HFFc6 (cell line): ENCODE measurements around the gene SUGT1. TPM values are rescaled to one million over a fixed set of nuclear protein-coding genes. Genes with fewer than 3 reads are reported as not detected.

Source experiments
- DNase-seq: peaks from one replicate; pipeline ENCODE4 v3.0.0-alpha.2; 2018
- H3K27ac Mint-ChIP-seq: 2 replicates; pipeline ENCODE4 v1.8.0; 2020; ENCODE audit warnings: mild to moderate bottlenecking, mixed read lengths
- H3K27me3 Mint-ChIP-seq: 2 replicates; pipeline ENCODE4 v1.8.0; 2021; ENCODE audit warnings: mild to moderate bottlenecking, moderate library complexity, mixed read lengths; ENCODE audit not compliant: insufficient read depth
- H3K36me3 Mint-ChIP-seq: 2 replicates; pipeline ENCODE4 v1.8.0; 2021; ENCODE audit warnings: low read depth, mixed read lengths
- H3K4me1 Mint-ChIP-seq: 2 replicates; pipeline ENCODE4 v1.8.0; 2020; ENCODE audit warnings: low read depth, mixed read lengths
- H3K4me3 Mint-ChIP-seq: 2 replicates; pipeline ENCODE4 v1.8.0; 2020; ENCODE audit warnings: mild to moderate bottlenecking, moderate library complexity, mixed read lengths
- H3K9me3 Mint-ChIP-seq: 2 replicates; pipeline ENCODE4 v1.8.0; 2020; ENCODE audit warnings: mild to moderate bottlenecking, mixed read lengths
- total RNA-seq, 6 experiments: library from RNA; stranded (reverse); fragmentation: NEBNext Ultra II Directional; extraction: Animal tissue kit (Norgen Biotek cat#: 25700); gene quantifications; 2 replicates in 1 of 6; 3 replicates in 5 of 6; pipeline ENCODE4 v1.2.3, GENCODE V29; 2021
- TF ChIP-seq, protein P1 (sequence below): fragments of 200-600 bp; sonication (generic); IDR thresholded peaks from 2 replicates; pipeline ENCODE4 v1.5.0; 2021; ENCODE audit warnings: antibody characterized with exemption, mild to moderate bottlenecking

SUGT1 gene
- total RNA-seq, 6 experiments from 2014 or later, result 66.0 to 83.5 (median 67.8) TPM

DNA sequence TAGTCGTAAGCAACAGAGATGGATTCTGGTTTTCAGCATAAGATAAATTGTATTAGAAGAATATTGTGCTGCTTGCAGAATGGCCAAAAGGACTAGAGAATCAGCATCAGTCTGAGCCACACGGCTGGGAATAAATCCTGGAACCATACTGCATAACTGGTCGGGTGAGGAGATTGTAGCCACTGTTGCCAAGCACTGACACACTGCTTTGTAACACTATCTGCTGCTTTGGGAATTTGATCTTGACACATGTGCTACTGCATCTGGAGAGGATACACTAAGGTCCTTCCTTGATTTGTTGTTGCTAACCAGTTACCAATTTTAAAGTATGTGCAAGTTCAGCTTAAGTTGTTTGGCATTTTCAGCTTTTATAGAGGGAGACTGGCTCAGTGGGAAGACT, 8.5 kb upstream of the SUGT1 start:
- TF ChIP-seq, protein P1, sequence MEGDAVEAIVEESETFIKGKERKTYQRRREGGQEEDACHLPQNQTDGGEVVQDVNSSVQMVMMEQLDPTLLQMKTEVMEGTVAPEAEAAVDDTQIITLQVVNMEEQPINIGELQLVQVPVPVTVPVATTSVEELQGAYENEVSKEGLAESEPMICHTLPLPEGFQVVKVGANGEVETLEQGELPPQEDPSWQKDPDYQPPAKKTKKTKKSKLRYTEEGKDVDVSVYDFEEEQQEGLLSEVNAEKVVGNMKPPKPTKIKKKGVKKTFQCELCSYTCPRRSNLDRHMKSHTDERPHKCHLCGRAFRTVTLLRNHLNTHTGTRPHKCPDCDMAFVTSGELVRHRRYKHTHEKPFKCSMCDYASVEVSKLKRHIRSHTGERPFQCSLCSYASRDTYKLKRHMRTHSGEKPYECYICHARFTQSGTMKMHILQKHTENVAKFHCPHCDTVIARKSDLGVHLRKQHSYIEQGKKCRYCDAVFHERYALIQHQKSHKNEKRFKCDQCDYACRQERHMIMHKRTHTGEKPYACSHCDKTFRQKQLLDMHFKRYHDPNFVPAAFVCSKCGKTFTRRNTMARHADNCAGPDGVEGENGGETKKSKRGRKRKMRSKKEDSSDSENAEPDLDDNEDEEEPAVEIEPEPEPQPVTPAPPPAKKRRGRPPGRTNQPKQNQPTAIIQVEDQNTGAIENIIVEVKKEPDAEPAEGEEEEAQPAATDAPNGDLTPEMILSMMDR, result no peak
- Mint-ChIP-seq H3K4me3 (no peak overlapping the region), H3K27me3 (no peaks in the 10 kb centered on the region), H3K36me3 (peaks cover 24% of the 10 kb centered on the region), H3K27ac (no peak overlapping the region), H3K9me3 (no peaks in the 10 kb centered on the region), H3K4me1 (no peaks in the 10 kb centered on the region)
- no peak for DNase-seq

DNA sequence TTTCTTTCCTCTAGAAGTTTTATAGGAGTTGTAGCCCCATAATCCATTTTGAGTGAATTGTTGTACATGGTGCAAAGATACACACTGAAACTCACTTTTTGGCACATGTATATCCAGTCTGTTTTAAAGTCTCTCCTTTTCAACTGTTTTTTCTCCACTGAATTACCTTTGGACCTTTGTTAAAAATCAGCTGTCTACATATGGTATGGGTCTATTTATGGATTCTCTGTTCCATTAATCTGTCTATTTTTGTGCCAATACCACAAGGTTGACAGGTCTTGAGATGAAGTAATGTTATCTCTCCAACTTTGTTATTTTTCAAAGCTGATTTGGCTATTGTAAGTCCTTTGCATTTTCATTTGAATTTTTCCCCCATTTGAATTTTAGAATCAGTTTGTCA, 5.7 kb upstream of the SUGT1 start:
- peaks cover 9% of the 10 kb centered on the region for H3K4me1 Mint-ChIP-seq
- TF ChIP-seq, protein P1, result no peak
- no peak overlapping the region for H3K4me3 Mint-ChIP-seq
- H3K9me3 Mint-ChIP-seq, result no peaks in the 10 kb centered on the region
- DNase-seq, result no peak
- H3K27me3 Mint-ChIP-seq, result no peaks in the 10 kb centered on the region
- H3K36me3 Mint-ChIP-seq, result peaks cover 36% of the 10 kb centered on the region
- H3K27ac Mint-ChIP-seq, result no peak overlapping the region

DNA sequence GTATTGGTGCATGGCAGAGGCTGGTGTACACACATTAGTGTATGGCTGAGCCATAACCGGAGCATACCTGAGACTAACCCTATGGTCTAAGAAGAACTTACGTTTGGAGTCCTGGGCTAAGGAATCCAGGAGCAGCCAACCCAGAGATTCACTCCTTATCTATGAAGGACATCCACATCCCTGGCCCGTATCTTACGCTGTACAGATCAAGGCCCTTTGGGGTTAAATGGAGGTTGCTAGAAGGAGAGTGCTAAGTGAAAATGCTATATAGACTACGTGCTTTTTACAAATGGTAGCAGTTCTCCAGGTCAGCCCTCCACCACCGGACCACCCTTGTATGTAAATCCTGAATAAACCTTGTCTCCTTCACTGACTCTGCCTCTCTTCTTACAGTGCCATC, 1.9 kb upstream of the SUGT1 start:
- no peak for DNase-seq
- Mint-ChIP-seq H3K27me3 (no peaks in the 10 kb centered on the region), H3K4me1 (peaks cover 9% of the 10 kb centered on the region), H3K27ac (no peak overlapping the region), H3K36me3 (peaks cover 29% of the 10 kb centered on the region), H3K9me3 (no peaks in the 10 kb centered on the region), H3K4me3 (no peak overlapping the region)
- TF ChIP-seq, protein P1, result no peak

DNA sequence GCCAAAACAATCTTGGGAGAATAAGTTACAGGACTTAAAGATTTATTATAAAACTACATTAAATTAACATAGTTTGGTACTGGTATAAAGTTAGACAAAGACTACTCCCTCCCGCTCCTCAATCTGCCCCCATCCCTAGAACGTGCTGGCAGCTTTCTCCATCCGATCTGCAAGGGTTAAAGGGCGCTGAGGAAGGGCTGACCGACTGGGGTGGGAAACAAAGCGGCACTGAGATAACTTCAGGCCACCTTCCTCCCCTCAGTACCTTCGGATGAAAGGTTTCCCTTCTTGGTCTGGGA, 790 bp upstream of the SUGT1 start:
- Mint-ChIP-seq H3K36me3 (peaks cover 29% of the 10 kb centered on the region), H3K4me3 (no peak overlapping the region), H3K27me3 (no peaks in the 10 kb centered on the region), H3K4me1 (peaks cover 9% of the 10 kb centered on the region), H3K9me3 (no peaks in the 10 kb centered on the region), H3K27ac (no peak overlapping the region)
- DNase-seq, result no peak
- TF ChIP-seq, protein P1, result no peak

DNA sequence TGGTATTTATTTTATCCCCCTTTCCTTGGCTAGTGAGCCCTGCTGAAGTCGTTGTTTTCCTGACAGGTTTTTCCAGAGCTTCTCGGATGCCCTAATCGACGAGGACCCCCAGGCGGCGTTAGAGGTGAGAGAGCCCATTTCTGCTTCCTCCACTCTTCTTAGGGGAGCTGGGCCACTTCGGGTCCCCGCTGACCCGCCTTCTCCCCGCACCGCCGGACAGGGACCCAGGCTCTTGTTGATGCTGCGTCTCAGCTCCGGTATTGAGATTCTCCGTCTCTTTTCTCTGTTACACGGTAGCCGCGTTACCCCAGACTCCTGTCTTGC, 306 bp downstream of the SUGT1 start:
- Mint-ChIP-seq H3K4me3 (no peak overlapping the region), H3K4me1 (peaks cover 9% of the 10 kb centered on the region), H3K36me3 (peaks cover 29% of the 10 kb centered on the region), H3K27me3 (no peaks in the 10 kb centered on the region), H3K27ac (no peak overlapping the region), H3K9me3 (no peaks in the 10 kb centered on the region)
- TF ChIP-seq, protein P1, result peak; percentile 57
- DNase-seq, result no peak

DNA sequence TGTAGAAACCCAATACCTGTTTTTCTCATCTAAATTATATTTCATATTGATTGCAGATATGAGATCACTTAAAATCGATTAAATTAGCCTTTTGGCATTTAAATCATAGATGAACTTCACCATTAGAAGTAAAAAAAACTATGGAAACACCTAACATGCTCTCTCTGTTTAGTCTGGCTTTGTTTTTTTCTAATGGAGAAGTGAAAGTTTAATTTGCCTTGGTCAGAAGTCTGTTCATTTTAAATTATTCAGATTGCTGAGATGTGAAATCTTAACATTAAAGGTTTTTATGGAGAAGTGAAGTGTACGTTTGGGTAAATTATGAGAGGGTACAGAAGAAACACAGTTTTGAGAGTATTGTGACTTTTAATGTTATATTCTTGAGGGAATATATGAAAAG, 6.7 kb downstream of the SUGT1 start:
- no peak overlapping the region for H3K4me3 Mint-ChIP-seq
- H3K4me1 Mint-ChIP-seq, result no peaks in the 10 kb centered on the region
- no peaks in the 10 kb centered on the region for H3K9me3 Mint-ChIP-seq
- no peak for DNase-seq
- TF ChIP-seq, protein P1, result no peak
- peaks cover 9% of the 10 kb centered on the region; the same call in 1 of the 2 replicates for H3K36me3 Mint-ChIP-seq
- H3K27ac Mint-ChIP-seq, result no peak overlapping the region
- H3K27me3 Mint-ChIP-seq, result no peaks in the 10 kb centered on the region
